NAMALWA (cell line): Measurements from ENCODE around the gene MUL1.
A peak's percentile ranks its signal among the peaks of the same experiment; 100 is the strongest.

ENCODE experiments used
- DNase-seq: peaks from one replicate; pipeline ENCODE4 v3.0.0-alpha.2; 2015; ENCODE audit warnings: low spot score

Gene MUL1

GRCh38 chr1:20470194-20470593 lies 37.8 kb downstream of the MUL1 start:
- DNase-seq: peak; percentile 22

DNA sequence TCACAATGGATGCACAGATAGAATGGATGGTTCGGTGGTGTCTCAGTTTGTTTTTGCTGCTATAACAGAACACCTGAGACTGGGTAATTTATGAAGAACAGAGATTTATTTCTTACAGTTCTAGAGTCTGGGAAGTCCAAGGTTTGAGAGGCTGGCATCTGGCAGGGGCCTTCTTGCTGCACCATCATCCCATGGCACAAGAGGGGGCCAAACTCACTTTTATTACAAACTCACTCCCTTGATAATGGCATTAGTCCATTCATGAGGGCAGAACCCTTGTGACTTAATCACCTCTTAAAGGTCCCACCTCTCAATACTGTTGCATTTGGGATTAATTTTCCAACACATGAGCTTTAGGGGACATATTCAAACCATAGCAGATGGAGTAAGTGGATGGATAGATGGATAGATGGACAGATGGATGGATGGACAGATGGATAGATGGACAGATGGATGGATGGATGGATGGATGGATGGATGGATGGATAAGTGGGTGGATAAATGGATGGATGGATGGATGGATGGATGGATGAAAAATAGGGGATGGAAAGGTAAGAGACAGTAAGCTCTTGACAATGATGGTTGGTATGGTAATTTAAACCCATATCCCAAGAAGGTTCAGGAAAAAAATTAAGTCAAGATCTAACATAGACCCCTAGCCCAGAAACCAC lies 38.4 kb downstream of the MUL1 start:
- peak; percentile 23 for DNase-seq

- no peak for DNase-seq
Measured at GRCh38 chr1:20466273-20466672, 41.7 kb downstream of the MUL1 start.

DNA sequence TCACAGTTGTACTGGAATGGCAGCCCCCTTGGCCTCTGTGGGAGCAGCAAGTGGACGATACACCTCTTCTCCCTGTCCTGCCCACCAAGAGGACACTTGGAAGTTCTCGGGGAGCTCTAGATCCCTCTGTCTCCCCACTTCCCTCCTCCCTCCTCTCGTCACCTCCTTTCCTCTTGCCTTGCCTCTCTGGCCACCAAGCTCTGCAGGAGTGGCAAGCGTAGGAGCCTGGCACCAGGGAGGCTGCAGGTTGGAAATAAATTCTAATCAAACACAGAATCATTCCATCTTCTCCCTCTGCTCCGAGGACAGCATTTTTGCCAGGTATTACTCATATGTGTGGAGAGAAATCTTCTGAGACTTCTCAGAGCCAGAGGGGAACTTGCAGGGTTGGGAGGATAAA lies 42.8 kb downstream of the MUL1 start:
- no peak for DNase-seq

DNA sequence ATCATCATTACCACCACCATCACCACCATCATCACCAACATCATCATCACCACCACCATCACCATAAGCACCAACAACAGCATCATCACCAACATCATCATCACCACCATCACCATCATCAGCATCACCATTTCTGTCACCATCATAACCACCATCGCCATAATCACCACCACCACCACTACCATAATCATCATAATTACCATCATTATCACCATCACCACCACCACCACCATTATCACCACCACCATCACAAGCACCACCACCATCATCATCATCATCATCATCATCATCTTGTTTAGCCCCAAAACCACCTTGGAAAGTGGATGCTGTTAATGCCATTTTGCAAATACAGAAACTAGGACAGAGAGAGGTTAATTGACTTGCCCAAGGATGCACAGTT lies 44.4 kb downstream of the MUL1 start:
- no peak for DNase-seq

- DNase-seq: no peak
Measured at GRCh38 chr1:20462397-20462796, 45.6 kb downstream of the MUL1 start.

DNA sequence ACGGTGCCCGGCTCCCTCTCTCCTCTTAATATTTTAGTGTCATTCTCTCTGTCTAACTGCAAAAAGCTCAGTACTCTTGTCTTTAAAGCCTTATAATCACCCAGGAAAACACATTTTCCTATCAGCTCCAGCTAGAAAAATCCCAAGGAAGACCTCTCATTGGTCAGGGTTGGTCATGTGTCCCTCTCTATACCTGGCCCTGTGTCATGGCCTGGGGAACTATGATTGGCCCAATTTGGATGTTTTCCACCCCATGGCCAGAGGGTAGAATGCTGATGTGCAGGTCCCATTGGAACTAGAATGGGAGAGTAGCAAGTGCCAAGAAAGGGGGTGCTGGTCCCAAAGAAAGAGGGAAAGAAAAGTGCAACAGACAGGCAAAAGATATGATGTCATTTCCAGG lies 49.2 kb downstream of the MUL1 start:
- DNase-seq: no peak

- DNase-seq: no peak
Measured at GRCh38 chr1:20454004-20454403, 53.9 kb downstream of the MUL1 start.

- no peak for DNase-seq
Measured at GRCh38 chr1:20449735-20450311, 58.1 kb downstream of the MUL1 start.
